NCI-H748 (cell line): ENCODE measurements around the gene SLC35F1.
"Not testable (repeated sequence)": the region's sequence is repeated elsewhere in the genome, so short reads cannot be mapped to it uniquely, and the experiment has no call there.

ENCODE experiments used
- DNase-seq: peaks from one replicate; lab custom pipeline; 2025; ENCODE audit not compliant: unreplicated experiment; lab: John Stamatoyannopoulos, UW

The SLC35F1 gene

DNA sequence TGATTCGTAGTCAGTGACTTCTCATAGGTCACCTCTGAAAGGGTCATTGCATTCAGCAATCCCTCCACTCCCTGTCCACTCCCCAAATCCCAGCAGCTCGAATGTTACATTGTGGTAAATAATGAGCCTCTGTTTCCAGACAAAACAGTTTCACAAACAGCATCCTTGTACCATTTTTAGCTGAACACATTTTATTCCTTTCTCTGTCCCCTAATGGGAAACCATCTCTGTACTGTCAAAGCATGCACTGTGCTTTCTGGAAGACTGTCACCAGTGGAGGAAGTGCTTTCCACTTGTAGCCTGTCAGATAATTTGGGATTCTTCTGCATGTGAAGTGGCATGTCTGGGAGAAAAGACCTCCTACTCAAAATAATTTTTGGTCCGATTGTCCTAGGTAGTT, 82.0 kb downstream of the SLC35F1 start:
- no peak for DNase-seq

DNA sequence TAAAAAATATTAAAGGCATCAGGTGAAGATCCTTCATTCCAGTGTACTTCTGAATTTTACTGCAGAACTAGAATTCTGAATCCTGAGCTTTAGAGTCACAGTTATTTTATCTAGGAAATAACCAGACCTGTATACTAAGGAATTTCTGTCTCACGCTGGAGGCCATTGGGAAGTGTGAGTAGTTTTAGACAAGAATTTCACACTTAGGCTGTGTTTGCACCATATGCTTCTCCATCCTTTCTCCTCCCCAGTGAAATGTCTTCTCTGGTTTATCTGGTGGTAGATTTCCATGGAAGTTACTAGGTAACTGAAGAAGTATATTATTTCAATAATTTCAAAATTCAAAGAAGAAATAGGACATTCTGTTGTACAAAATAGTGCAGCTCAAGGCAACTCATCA, 83.1 kb downstream of the SLC35F1 start:
- DNase-seq = no peak

DNA sequence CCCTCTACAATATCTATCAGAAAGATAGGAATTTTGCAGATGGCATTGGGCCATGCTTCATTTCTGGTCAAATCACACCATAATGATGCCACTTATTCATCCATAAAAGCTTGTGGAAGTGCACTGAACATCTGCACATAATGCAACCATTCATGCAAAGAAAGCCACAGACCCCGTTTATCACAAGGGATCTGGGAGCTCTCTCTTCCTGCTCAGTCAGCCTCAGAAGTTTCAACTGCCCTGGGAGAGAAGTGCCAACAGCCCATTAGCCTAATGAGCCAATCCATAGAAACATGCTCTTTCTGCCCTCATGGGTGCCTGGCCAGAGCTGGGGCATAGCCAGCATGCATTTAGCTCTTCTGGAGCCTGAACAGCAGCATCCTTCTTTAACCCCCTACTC, 85.8 kb downstream of the SLC35F1 start:
- DNase-seq = no peak

DNA sequence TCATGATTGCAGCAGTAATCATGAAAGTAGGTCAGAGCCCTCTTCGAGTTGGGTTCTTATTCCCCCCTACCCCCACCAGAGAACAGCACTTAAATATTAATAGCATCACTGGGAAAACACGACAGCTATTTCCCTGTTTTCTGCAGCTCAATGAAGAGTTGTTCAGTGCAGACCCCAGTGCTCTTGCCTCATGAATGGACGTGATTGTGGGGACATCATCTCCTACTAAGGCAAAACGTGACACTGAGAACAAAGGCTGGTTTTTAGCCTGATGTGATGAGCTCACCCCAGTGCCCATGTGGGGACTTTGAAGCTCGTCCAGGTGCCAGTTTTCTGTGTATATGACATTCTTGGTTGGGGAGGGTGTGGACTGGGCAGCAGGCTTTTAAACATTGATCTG, 105.9 kb downstream of the SLC35F1 start:
- DNase-seq = no peak

DNA sequence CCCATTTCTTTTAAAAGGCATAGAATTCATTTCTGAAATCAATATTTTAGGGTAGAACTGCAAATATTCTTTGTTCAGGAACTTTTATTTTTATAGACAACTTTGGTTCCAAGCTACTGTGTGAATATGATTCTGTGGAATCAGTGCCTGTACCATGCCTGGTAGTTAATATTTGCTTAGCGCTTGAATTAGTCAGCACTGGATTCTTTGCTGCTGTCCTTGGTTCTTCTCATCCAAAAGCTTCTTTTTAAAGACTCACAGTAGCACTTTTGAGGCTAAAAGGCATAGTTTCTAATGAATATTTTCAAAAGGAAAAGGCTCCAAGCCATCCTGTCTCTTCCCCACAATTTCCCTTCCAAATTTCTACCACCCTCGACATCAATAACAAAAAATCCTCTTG, 109.5 kb downstream of the SLC35F1 start:
- DNase-seq = no peak

DNA sequence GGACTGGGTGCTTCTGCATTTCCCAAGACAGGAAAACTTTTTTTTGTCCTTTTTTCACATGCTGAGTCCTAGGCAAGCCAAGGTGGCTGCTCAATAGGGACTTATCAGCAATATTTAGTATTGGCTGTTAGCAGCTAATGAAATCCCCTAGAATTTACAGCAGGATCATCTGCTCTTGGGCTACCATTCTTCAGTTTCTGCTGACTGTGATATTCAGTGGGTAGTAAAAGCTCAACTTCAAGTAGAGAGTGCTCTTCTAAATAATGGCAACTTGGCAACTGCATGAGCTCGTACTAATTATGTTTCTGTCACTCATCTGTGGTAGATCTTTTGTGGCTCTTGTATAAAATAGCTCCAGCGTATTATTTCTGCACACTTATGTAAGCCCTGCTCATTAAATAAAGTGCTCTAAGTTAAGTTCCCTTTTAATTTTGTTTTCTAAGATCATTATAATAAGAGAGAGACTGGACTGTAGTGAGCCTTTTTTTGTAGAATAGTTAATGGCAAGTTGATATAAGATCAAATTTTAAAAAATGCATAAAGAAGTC, 110.3 kb downstream of the SLC35F1 start:
- no peak for DNase-seq

DNA sequence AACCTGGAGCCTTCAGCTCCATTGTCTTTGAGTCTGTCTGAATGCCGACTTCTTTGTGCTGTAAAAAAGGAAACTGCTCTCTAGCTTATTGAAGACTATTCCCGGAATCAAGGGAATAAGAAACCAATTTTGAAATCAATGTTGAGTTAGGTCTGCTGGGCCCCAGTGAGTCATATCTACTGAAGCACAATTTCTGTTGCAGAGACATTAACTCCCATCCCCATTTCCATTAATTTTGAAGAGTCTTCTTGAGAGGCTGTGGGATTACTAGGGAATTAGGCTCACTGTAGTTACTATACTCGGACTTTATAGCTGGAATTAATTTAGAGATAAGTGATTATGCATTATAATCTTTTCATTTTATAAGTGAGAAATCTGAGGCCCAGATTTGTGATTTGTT, 116.7 kb downstream of the SLC35F1 start:
- no peak for DNase-seq

DNA sequence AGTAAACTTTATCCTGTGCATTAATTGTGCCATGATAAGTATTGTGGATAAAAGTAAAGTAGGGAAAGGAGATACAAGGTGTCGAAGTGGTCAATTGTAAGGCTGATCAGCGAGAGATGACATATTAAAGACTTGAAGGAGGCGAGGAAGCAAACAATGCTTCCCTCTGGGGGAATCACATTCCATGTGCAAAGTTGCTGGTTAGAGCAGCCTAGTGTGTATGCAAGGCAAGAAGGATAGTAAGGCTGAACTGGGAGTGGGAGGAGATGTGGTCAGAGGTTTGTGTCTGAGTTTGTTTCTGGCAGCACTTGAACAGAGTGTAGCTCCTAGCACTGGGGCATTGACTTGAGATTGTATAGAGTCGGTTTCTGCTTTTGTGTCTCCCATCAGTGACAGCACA, 122.9 kb downstream of the SLC35F1 start:
- no peak for DNase-seq

DNA sequence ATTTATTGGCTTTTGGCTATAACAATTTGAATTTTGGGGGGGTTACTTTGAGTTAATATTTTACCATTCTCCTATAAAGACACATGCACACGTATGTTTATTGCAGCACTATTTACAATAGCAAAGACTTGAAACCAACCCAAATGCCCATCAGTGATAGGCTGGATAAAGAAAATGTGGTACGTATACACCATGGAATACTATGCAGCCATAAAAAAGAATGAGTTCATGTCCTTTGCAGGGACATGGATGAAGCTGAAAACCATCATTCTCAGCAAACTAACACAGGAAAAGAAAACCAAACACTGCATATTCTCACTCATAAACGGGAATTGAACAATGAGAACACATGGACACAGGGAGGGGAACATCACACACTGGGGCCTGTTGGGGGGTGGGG, 130.4 kb downstream of the SLC35F1 start:
- DNase-seq = not testable (repeated sequence)

DNA sequence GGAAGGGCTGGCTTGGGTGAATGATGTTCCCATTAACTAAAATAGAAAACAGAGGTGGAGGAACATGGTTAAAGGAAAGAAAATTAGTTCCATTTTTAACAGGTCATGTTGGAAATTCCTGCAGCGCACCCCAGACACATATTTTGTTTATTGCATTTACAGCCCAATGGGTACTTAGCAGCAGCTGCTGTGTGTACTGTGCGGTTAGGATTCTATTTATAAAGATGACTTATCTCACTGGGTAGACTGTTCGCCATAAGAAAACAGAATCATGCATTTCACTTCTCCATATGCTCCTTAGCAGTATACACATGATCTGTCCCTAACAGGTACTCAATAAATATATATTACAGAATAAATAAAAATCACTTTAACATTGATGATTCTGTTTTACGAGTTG, 135.8 kb downstream of the SLC35F1 start:
- no peak for DNase-seq

DNA sequence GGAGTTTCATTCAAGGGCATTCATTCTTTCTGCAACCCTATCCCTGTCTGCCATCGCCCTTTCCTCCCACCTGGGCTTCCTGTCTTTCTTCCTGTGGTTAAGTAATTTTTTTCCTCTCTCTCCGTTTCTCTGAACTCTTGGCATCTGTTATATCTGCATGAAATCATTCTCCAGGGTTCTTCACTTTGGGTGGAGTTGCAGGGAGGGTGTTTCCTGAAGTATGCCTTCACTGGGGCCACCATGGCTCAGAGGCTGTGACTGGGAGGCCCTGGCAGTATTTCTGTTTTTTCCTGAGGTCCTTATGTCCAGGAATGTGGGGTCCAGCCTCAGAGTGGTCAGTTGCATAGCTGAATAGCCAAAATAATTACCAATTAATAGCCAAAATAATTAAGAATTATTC, 137.2 kb downstream of the SLC35F1 start:
- DNase-seq = no peak

DNA sequence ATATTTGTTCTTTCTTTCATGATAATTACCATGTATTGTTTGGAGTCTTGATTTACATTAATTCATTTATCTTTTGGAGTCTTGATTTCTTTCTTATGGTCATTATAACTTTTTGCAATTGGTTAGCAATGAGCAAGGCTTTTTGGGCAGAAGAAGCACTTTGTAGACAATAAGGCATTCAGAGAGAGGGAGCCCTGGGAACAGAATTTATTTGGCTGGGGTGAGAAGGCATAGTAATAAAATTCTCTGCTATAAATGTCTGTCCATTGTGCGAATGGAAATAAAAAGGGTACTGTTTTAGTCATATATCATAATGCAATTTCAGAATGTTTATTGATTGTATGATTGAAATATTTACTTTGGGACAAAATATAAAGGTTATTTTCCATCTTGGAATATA, 147.0 kb downstream of the SLC35F1 start:
- DNase-seq = no peak

DNA sequence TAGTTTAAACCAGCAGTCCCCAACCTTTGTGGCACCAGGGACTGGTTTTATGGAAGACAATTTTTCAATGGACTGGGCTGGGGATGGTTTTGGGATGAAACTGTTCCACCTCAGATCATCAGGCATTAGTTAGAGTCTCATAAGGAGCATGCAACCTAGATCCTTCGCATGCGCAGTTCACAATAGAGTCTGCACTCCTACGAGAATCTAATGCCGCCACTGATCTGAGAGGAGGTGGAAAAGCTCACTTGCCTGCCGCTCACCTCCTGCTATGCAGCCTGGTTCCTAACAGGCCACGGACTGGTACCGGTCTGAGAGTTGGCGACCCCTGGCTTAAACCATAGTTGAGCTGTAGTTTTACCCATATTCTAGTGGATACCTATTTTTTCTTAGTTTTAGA, 154.6 kb downstream of the SLC35F1 start:
- no peak for DNase-seq

DNA sequence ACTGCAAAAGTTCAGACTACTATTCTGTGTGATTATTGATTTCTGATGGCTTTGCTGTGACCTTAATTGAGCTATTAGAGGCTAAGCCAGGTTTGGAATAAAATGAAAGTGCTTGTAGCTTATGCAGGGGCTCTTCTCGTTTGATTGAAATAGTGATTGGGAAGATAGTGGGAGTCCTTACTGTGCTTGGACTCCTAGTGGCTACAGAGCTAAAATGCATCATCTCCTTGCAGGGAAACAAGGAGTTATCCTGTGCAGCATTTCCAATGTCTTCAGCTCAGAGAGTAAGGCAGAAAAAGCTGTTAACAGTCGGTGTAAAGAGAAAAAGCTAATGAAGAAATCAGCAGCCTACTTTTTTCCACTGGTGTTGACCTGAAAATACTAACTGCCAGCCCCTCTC, 173.5 kb downstream of the SLC35F1 start:
- DNase-seq = no peak

DNA sequence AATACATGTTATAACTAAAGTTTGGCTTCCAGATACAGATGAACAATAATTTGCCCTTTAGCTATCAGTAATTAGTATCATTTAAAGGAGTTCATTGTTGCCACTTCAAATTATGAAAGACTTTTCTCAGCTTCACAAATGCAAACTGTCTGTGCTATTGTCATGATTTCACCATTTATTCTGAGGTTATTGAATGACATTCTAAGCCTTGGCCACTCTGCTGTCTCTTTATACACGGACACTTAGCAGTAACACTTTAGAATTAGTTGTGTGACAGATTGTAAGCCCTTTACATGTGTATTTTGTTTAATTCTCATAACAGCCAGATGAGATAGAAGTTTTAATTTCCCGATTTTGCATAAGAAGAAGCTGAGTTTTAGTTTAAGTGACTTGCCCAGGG, 176.6 kb downstream of the SLC35F1 start:
- no peak for DNase-seq

DNA sequence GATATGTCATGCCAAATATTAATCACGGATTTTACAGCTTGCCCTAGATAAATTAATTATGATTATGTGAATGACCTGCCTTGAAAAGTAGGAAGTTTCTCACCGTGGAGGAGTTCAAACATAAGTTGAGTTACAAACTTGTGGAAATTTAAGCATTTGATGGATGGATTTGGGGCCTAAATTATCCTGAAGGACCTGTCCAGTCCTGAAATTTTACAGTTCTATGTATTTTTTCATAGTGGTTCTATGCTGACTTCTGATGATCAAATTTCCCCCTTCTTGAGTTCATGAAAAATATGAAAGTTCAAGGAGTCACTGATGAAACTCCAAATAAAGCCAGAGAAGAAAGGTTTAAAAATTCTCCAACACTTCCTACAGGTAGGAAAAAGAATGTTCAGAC, 178.6 kb downstream of the SLC35F1 start:
- DNase-seq = no peak

DNA sequence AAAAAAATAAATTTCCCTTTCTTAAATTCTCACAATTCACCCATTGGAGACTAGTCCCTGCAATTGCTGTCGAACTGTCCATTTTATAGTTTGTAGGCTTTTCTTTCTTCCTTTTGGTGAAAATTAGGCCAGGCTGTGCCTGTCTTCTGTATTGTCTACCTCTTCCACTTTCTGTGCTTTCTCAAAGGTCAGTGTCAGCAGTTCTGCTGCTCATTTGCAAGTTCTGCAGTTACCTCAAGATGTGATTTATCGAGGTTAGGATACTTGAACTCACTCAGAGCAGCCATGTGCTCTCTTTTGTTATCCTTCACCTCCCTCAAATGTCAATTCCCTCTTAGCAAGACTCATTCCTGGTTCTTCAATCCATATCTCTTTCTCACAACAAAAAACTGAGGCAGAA, 179.1 kb downstream of the SLC35F1 start:
- DNase-seq = no peak

DNA sequence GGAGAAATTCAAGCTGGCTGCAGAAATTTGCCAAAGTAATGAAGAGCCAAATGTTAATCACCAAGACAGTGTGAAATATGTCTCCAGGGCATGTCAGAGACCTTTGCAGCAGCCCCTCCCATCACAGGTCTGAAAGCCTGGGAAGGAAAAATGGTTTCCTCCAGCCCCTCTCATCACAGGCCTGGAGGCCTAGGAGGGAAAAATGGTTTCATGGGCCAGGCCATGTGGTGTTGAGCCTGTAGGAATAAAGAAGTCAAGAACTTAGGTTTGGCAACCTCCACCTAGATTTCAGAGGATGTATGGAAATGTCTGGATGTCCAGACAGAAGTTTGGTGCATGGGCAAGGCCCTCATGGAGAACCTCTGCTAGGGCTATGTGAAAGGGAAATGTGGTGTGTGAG, 185.0 kb downstream of the SLC35F1 start:
- no peak for DNase-seq

DNA sequence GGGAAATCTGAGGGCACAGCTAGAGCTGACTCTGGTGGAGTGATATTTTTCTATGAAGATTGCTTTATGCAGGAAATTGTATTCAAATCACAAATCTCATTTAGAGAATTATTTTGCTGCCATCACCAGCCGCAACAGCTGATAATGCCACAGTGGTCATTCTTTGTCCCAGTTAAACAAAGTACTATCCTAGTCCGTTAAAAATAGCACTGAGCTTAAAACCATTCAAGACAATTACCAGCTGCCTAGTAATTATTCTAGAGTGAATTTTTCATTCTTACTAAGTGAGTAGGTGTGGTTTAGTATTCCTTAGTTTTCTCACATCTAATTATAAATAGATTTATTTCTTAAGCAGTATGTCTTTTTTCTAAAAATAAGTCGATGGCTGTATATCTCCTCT, 190.5 kb downstream of the SLC35F1 start:
- no peak for DNase-seq

DNA sequence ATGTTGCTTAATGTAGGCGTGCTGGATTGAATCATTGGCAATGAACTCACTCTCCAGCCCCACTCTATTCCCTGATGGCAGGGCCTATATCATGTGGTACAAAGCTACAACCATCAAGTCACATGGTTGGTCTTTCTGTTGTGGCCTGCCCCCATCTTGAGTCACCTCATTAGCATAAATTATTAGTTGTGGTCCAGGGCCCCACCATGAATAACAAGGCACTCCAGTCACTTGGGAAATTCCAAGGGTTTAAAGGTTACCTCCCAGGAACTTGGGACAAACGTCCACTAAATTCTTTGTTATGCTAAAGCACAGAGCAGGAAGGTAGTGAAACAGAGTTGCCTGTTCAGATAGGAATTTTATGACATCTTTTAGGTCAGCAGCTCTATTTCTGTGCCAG, 193.7 kb downstream of the SLC35F1 start:
- DNase-seq = no peak

DNA sequence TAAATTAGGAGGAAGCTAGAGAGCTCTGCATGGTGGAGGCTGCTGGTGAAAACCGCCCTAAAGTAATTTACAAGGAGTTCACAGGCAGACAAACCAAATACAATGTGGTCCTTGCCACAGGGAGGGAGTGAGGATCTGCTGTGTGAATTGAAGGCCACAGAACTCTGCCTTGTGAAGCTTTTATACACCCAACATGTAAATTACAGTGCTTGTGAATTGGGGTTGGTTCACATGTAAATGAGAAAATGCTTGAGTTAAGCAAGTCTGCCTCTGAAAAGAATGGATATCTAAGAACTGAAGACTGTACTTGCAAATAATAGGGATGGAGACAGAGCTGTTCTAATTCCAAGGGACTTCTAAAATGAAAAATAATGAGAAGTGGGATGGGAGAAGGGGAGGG, 194.2 kb downstream of the SLC35F1 start:
- no peak for DNase-seq

DNA sequence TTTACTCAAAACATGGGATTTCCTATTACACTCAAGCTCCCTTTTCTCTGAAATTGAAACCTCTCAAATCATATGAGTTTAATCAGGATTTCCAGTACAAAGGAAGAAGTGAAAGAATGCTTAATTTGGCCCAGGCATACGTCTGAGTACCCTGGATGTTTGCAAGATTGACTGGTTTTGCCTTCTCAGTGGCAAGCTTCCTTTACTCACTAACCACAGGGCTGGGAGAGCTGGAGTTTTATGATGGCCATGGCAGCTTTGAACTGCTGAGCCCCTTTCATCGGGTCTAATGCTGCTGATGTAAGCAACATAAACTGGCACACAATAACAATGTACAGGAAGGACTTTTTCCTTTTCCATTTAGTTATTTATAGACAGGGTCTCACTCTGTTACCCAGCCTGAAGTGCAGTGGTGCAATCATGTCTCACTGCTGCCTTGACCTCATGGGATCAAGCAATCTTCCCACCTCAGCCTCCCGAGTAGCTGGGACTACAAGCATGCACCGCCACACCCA, 194.8 kb downstream of the SLC35F1 start:
- DNase-seq = no peak

DNA sequence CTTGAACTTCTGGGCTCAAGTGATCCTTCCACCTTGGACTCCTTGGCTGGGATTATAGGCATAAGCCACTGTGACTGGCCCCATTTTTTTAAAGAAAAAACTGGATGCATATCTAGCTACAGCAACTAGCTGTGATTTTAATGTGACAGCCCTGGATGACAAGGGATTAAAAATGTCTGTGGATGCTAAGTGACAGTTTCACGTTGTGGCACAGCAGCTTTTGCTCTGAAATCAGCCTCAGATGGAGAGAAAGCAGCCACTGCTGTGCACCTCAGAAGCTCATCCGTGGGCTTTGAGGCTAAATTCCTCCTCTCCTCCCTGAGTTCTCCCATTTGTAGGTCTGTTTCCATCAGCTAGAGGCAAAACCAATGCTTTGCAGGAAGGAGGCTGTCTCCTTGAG, 195.3 kb downstream of the SLC35F1 start:
- no peak for DNase-seq
